HepG2 (cell line): ENCODE measurements around the gene FKTN. TPM values are rescaled to one million over a fixed set of nuclear protein-coding genes. Genes with fewer than 3 reads are reported as not detected.
A peak's percentile ranks its signal among the peaks of the same experiment; 100 is the strongest.

Experiments
- ATAC-seq: fragments of 200-7000 bp; cut with Tn5 transposase; 3 replicates; pipeline ENCODE4 v1.9.1; 2020; ENCODE audit warnings: mild to moderate bottlenecking, moderate library complexity
- BruUV-seq: library from RNA; stranded (reverse); fragments of 400-500 nt; replicated peaks from 2 replicates; lab custom pipeline; 2021; lab: Mats Ljungman, UMichigan
- CTCF ChIA-PET: fragments of 300-600 bp; formaldehyde crosslinking; extraction: SDS; loops from one replicate; lab custom pipeline; 2021; ENCODE audit warnings: low total read pairs, inconsistent platforms, low intra/inter-chr PET ratio; lab: Yijun Ruan, JAX
- POLR2A ChIA-PET: fragments of 350-600 bp; sonication (Branson Sonifier 250); formaldehyde crosslinking; loops from one replicate; lab custom pipeline; 2020; ENCODE audit warnings: antibody characterized with exemption, inconsistent platforms; lab: Yijun Ruan, JAX
- DNase-seq: peaks from one replicate; pipeline ENCODE4 v3.0.0-alpha.2; 2015; ENCODE audit warnings: low spot score
- FAIRE-seq: peaks from 3 replicates; lab custom pipeline; 2011; peaks lifted over from hg19 to GRCh38; lab: Jason Lieb, UNC
- H2AFZ ChIP-seq: one replicate; pipeline ENCODE4 v1.6.1; 2011; ENCODE audit warnings: low read length, inconsistent platforms
- H3K27ac ChIP-seq: fragments of 300-600 bp; 3 replicates; pipeline ENCODE4 v1.8.0; 2011; ENCODE audit warnings: mixed run types, mild to moderate bottlenecking, mixed read lengths, low read length, inconsistent platforms; ENCODE audit not compliant: insufficient read depth; ENCODE audit errors: extremely low read length
- H3K27me3 ChIP-seq, 2 experiments: fragments of 200-600 bp in 1 of 2; 2 replicates in 1 of 2; 3 replicates in 1 of 2; pipeline versions ENCODE4 v1.6.0 to v1.8.0; 2011; ENCODE audit warnings: low read length in 2 of 2, mild to moderate bottlenecking in 2 of 2, moderate library complexity in 2 of 2, inconsistent platforms in 1 of 2; ENCODE audit not compliant: insufficient read depth in 2 of 2, control insufficient read depth in 1 of 2
- H3K36me3 ChIP-seq, 2 experiments: fragments of 200-600 bp in 1 of 2; replicated peaks in 1 of 2; 2 replicates in 1 of 2; 3 replicates in 1 of 2; pipeline versions ENCODE4 v1.5.1 to v1.8.0; 2011; ENCODE audit warnings: low read length in 2 of 2, inconsistent platforms in 1 of 2; ENCODE audit not compliant: insufficient read depth in 2 of 2, control insufficient read depth in 1 of 2
- H3K4me1 ChIP-seq: 2 replicates; pipeline ENCODE4 v1.5.1; 2012; ENCODE audit warnings: low read length, inconsistent platforms; ENCODE audit not compliant: insufficient read depth
- H3K4me2 ChIP-seq: 2 replicates; pipeline ENCODE4 v1.6.0; 2011; ENCODE audit warnings: low read depth, low read length, inconsistent platforms
- H3K4me3 ChIP-seq, 3 experiments: fragments of 200-600 bp in 1 of 3; sonication (generic), shearing (Covaris generic) in 1 of 3; replicated peaks in 1 of 3; 2 replicates each; pipeline ENCODE4 v1.5.1; 2011 to 2016; ENCODE audit warnings: low read length in 3 of 3, inconsistent platforms in 2 of 3, low read depth in 2 of 3, mild to moderate bottlenecking in 2 of 3, control low read depth in 1 of 3, mixed read lengths in 1 of 3; ENCODE audit not compliant: insufficient read depth in 1 of 3
- H3K79me2 ChIP-seq: one replicate; pipeline ENCODE4 v1.6.1; 2011; ENCODE audit warnings: low read length, inconsistent platforms; ENCODE audit not compliant: insufficient read depth
- H3K9ac ChIP-seq: 2 replicates; pipeline ENCODE4 v1.6.0; 2011; ENCODE audit warnings: mild to moderate bottlenecking, low read depth, low read length, inconsistent platforms; ENCODE audit not compliant: insufficient read depth
- H3K9me3 ChIP-seq: 2 replicates; pipeline ENCODE4 v1.5.1; 2012; ENCODE audit warnings: mild to moderate bottlenecking, low read length
- H4K20me1 ChIP-seq: 2 replicates; pipeline ENCODE4 v1.6.0; 2011; ENCODE audit warnings: inconsistent platforms, mild to moderate bottlenecking, low read length, moderate library complexity; ENCODE audit not compliant: insufficient read depth
- ADNP ChIP-seq: sonication (generic); formaldehyde crosslinking; IDR thresholded peaks from 2 replicates; pipeline ENCODE4 v1.4.0; 2020; ENCODE audit warnings: missing genetic modification reagents
- ELF3 ChIP-seq: IDR thresholded peaks from 2 replicates; pipeline ENCODE4 v1.6.1; 2016; ENCODE audit warnings: missing genetic modification reagents, missing compliant biosample characterization
- GMEB1 ChIP-seq: sonication (generic); formaldehyde crosslinking; IDR thresholded peaks from 2 replicates; pipeline ENCODE4 v1.5.1; 2020; ENCODE audit warnings: missing genetic modification reagents, mild to moderate bottlenecking, borderline replicate concordance
- MAFF ChIP-seq: IDR thresholded peaks from 2 replicates; pipeline ENCODE4 v1.6.1; 2011; ENCODE audit warnings: low read depth, low read length, improper control_type of control experiment
- MAFK ChIP-seq, 2 experiments: IDR thresholded peaks in 1 of 2; conservative IDR thresholded peaks in 1 of 2; 2 replicates each; pipeline ENCODE4 v1.6.1; 2011; ENCODE audit warnings: improper control_type of control experiment in 2 of 2, low read length in 2 of 2
- NAIF1 ChIP-seq: sonication (generic); formaldehyde crosslinking; IDR thresholded peaks from 2 replicates; pipeline ENCODE4 v1.5.0; 2020; ENCODE audit warnings: mild to moderate bottlenecking, missing genetic modification reagents, borderline replicate concordance
- PHF21A ChIP-seq: sonication (generic); formaldehyde crosslinking; IDR thresholded peaks from 2 replicates; pipeline ENCODE4 v1.5.0; 2020; ENCODE audit warnings: mild to moderate bottlenecking, missing genetic modification reagents
- TEF ChIP-seq: sonication (generic); formaldehyde crosslinking; IDR thresholded peaks from 2 replicates; pipeline ENCODE4 v1.5.0; 2020; ENCODE audit warnings: missing genetic modification reagents
- TIGD3 ChIP-seq: sonication (generic); formaldehyde crosslinking; IDR thresholded peaks from 2 replicates; pipeline ENCODE4 v1.5.1; 2020; ENCODE audit warnings: mild to moderate bottlenecking, missing genetic modification reagents, borderline replicate concordance
- ZNF484 ChIP-seq: sonication (generic); formaldehyde crosslinking; IDR thresholded peaks from 2 replicates; pipeline ENCODE4 v1.5.1; 2020; ENCODE audit warnings: mild to moderate bottlenecking, low read depth, missing genetic modification reagents, borderline replicate concordance
- ZNF737 ChIP-seq: sonication (generic); formaldehyde crosslinking; IDR thresholded peaks from 2 replicates; pipeline ENCODE4 v1.5.0; 2020; ENCODE audit warnings: missing genetic modification reagents, mild to moderate bottlenecking, borderline replicate concordance
- ZNF781 ChIP-seq: sonication (generic); formaldehyde crosslinking; IDR thresholded peaks from 2 replicates; pipeline ENCODE4 v1.5.1; 2020; ENCODE audit warnings: borderline replicate concordance, mild to moderate bottlenecking, missing genetic modification reagents; ENCODE audit errors: not compliant biosample characterization
- WGBS: methylation state at CpG from one replicate; pipeline ENCODE4 v1.1.6; 2017; ENCODE audit warnings: low lambda C conversion rate; 5-methylcytosine and 5-hydroxymethylcytosine counted together
- in situ Hi-C: cut with HindIII; loops from 2 replicates; pipeline ENCODE4 v1.10.0; 2017; ENCODE audit warnings: low pct_unique_long_range_greater_than_20kb; ENCODE audit not compliant: extremely low pct_ligation_motif_present
- intact Hi-C: fragments of 100-400 bp; cut with micrococcal nuclease; formaldehyde crosslinking; loops from one replicate; pipeline ENCODE4 v1.10.0; 2022; ENCODE audit not compliant: unreplicated experiment
- polyA plus RNA-seq, 8 experiments: library from polyadenylated mRNA; depleted of rRNA in 3 of 8; stranded (reverse) in 7 of 8; unstranded in 1 of 8; fragments of >200 nt; fragmentation: Illumina TruSeq in 4 of 8; extraction: Trizol in 4 of 8; gene quantifications; 2 replicates each; pipeline versions ENCODE4 v1.2.1 to v1.2.3, GENCODE V29; 2011 to 2016; ENCODE audit warnings: low read depth in 4 of 8, missing spikeins in 1 of 8, mixed read lengths in 1 of 8; ENCODE audit not compliant: insufficient read depth in 1 of 8
- total RNA-seq, 5 experiments: library from RNA; depleted of rRNA; stranded (reverse); fragments of >200 nt; fragmentation: Illumina TruSeq; extraction: Trizol; gene quantifications; 2 replicates each; pipeline ENCODE4 v1.2.3, GENCODE V29; 2016; ENCODE audit warnings: low read depth in 1 of 5

The FKTN gene
- total and polyA plus RNA-seq, 2 of the 13 experiments (the other 11 are each of a cell fraction or from before 2014, with no cell fraction given): 7.9 to 13.5 TPM

- no peak for TF ChIP-seq ZNF484
Measured at GRCh38 chr9:105621001-105621400, 63.1 kb downstream of the FKTN start (continued).

GRCh38 chr9:105625088-105625487 is 67.2 kb downstream of the FKTN start:
- Histone ChIP-seq H3K4me2 (no peak overlapping the region), H3K79me2 (no peaks in the 10 kb centered on the region), H3K4me1 (no peaks in the 10 kb centered on the region), H3K9ac (no peak overlapping the region), H3K36me3 (no peaks in the 10 kb centered on the region), H3K27me3 (no peaks in the 10 kb centered on the region), H2AFZ (no peak overlapping the region), H3K27ac (no peak overlapping the region), H3K9me3 (no peaks in the 10 kb centered on the region)
- DNase-seq (no peak), ATAC-seq (no peak), FAIRE-seq (no peak)
- WGBS: 50% methylated on average over 1 of the region's 1 CpG
- in situ Hi-C loops: no loop called here
- no TSS peak for BruUV-seq
- no peak for TF ChIP-seq TIGD3
- no peak for TF ChIP-seq ELF3
- TF ChIP-seq ADNP (CRISPR knock-in tag): no peak
- peak; percentile 2; the same call in 1 of the 2 replicates for TF ChIP-seq MAFF
- no peak for TF ChIP-seq GMEB1 (CRISPR knock-in tag)
- TF ChIP-seq TEF: no peak
- no peak for TF ChIP-seq ZNF737 (CRISPR knock-in tag)
- TF ChIP-seq PHF21A: no peak
- no peak for TF ChIP-seq ZNF781
- no peak for TF ChIP-seq NAIF1 (CRISPR knock-in tag)
- peak in 1 of 2 experiments; percentile 50; a peak in 2 of 4 replicates for TF ChIP-seq MAFK (conservative IDR thresholded peaks at IDR 0.05 in 1 of 2, IDR thresholded peaks at IDR 0.05 in 1 of 2; ENCODE audit: low read length in 2 of 2)
- TF ChIP-seq, all 625 proteins: peak for 2
- ChIA-PET CTCF (no interaction called here), POLR2A (no interaction called here)
- intact Hi-C loops: no loop called here
- Histone ChIP-seq H3K4me3 (no peak overlapping the region), H4K20me1 (no peaks in the 10 kb centered on the region)
